ENCODE measurements around the gene CNKSR1. TPM values are rescaled to one million over a fixed set of nuclear protein-coding genes. Genes with fewer than 3 reads are reported as not detected.

CNKSR1 gene
- total and polyA plus RNA-seq, 2 of the 8 experiments (the other 6 are each of a cell fraction or from before 2014, with no cell fraction given): 13.9 to 14.5 TPM

GRCh38 chr1:26197813-26198212, 20.5 kb downstream of the CNKSR1 start:
- no peak overlapping the region for H2BK15ac ChIP-seq (ENCODE audit: low read length)
- H4K5ac ChIP-seq (ENCODE audit: insufficient read length, low read depth, low read length): no peak overlapping the region
- no peak overlapping the region for H3K4me3 ChIP-seq (ENCODE audit: extremely low read depth in 1 of 4, insufficient read depth in 2 of 4, low read depth in 3 of 4, low read length in 4 of 4)
- CTCF ChIA-PET (ENCODE audit: partially characterized antibody): interaction anchor here (1.1 to 3.1 kb wide), 3 partner anchors 7 to 37 kb away, joined by 5 to 23 read pairs (median 6); partner anchors contain the start of genes CATSPER4 and CEP85
- no peak overlapping the region for H3K18ac ChIP-seq (ENCODE audit: extremely low read depth, low read length)
- WGBS, 2 experiments (ENCODE audit: extremely low coverage in 1 of 2, insufficient coverage in 1 of 2, insufficient read length in 1 of 2, insufficient replicate concordance in 2 of 2, low coverage in 1 of 2, low lambda C conversion rate in 2 of 2, missing lambda C conversion rate in 1 of 2): 91% methylated on average over 11 of the region's 11 CpGs; no CpG with 5 or more reads in 1 of the 2 experiments
- no peaks in the 10 kb centered on the region for H3K9me3 ChIP-seq (ENCODE audit: insufficient read depth in 2 of 2, low read depth in 1 of 2, low read length in 1 of 2)
- FAIRE-seq (no peak), DNase-seq (ENCODE audit: low read depth in 1 of 2, low spot score in 2 of 2) (no peak)
- H2BK120ac ChIP-seq (replicated peaks; ENCODE audit: low read depth, low read length): no peak overlapping the region
- H3K9ac ChIP-seq (replicated peaks in 1 of 4; ENCODE audit: extremely low read depth in 1 of 4, low read depth in 3 of 4, low read length in 3 of 4): no peak overlapping the region
- H4K91ac ChIP-seq (replicated peaks; ENCODE audit: insufficient read length, low read length): no peak overlapping the region
- no peak overlapping the region for H2AFZ ChIP-seq (ENCODE audit: low read length)
- no peak overlapping the region for H2BK5ac ChIP-seq (ENCODE audit: low read depth, low read length)
- H3K79me1 ChIP-seq (ENCODE audit: low read depth, low read length): no peaks in the 10 kb centered on the region
- H3K23ac ChIP-seq (ENCODE audit: insufficient read length): no peak overlapping the region
- no peak overlapping the region for H3K27ac ChIP-seq (ENCODE audit: low read depth, low read length)
- POLR2A ChIA-PET (ENCODE audit: partially characterized antibody): interaction anchor here (0.6 to 2.4 kb wide), 2 partner anchors 8 to 115 kb away, joined by 3 to 9 read pairs; partner anchors contain the start of gene CATSPER4
- no peak overlapping the region for H3K4ac ChIP-seq (replicated peaks; ENCODE audit: insufficient read length, low read depth, low read length)
- no peaks in the 10 kb centered on the region; the same call in 1 of the 2 replicates for H3K23me2 ChIP-seq (ENCODE audit: low read depth, low read length)
- no peak overlapping the region for H3K4me2 ChIP-seq (ENCODE audit: insufficient read depth in 1 of 2, low read depth in 2 of 2, low read length in 2 of 2)
- no peak overlapping the region for H2BK12ac ChIP-seq (ENCODE audit: low read depth, low read length)
- no peaks in the 10 kb centered on the region for H3K36me3 ChIP-seq (ENCODE audit: control insufficient read depth in 2 of 4, insufficient read depth in 4 of 4, low read length in 3 of 4)
- peaks cover 0 to 12% (median 5%) of the 10 kb centered on the region in 4 experiments; a peak in 5 of 7 replicates for H3K4me1 ChIP-seq (replicated peaks in 1 of 4; ENCODE audit: control insufficient read depth in 3 of 4, insufficient read depth in 4 of 4, low read length in 3 of 4)
- TF ChIP-seq SAP30 (IDR thresholded peaks at IDR 0.05; ENCODE audit: insufficient read depth, insufficient replicate concordance, low read length): no peak
- TF ChIP-seq JUN (IDR thresholded peaks at IDR 0.05; ENCODE audit: low read depth, low read length): no peak
- TF ChIP-seq KDM5A (IDR thresholded peaks at IDR 0.05; ENCODE audit: low read length): no peak
- no peak for TF ChIP-seq RXRA (IDR thresholded peaks at IDR 0.05; ENCODE audit: insufficient read depth, low read depth, low read length)
- TF ChIP-seq ATF3 (IDR thresholded peaks at IDR 0.05; ENCODE audit: insufficient read depth, low read depth, low read length): no peak
- no peak for TF ChIP-seq TCF12 (IDR thresholded peaks at IDR 0.05; ENCODE audit: low read depth, low read length)
- TF ChIP-seq RAD21 (IDR thresholded peaks at IDR 0.05 in 1 of 2, conservative IDR thresholded peaks at IDR 0.05 in 1 of 2; ENCODE audit: low read depth in 2 of 2, low read length in 2 of 2): no peak
- no peak for TF ChIP-seq ASH2L (IDR thresholded peaks at IDR 0.05; ENCODE audit: low read length)
- TF ChIP-seq E2F6 (IDR thresholded peaks at IDR 0.05): no peak
- TF ChIP-seq POU5F1 (IDR thresholded peaks at IDR 0.05; ENCODE audit: low read depth, low read length): no peak
- TF ChIP-seq TBP (IDR thresholded peaks at IDR 0.05; ENCODE audit: low read depth, low read length): no peak
- TF ChIP-seq SP4 (IDR thresholded peaks at IDR 0.05; ENCODE audit: low read length): no peak
- no peaks in the 10 kb centered on the region for H3K79me2 ChIP-seq (ENCODE audit: control insufficient read depth in 1 of 2, insufficient read depth in 2 of 2, low read length in 2 of 2)
- H4K8ac ChIP-seq (ENCODE audit: extremely low read depth, insufficient read depth, low read length): no peak overlapping the region
- H3K14ac ChIP-seq (ENCODE audit: insufficient read length): no peak overlapping the region
- no peaks in the 10 kb centered on the region for H3K27me3 ChIP-seq (replicated peaks in 1 of 4; ENCODE audit: control insufficient read depth in 3 of 4, extremely low read depth in 1 of 4, insufficient read depth in 3 of 4, low read length in 3 of 4)
- no peak overlapping the region for H3K56ac ChIP-seq (replicated peaks; ENCODE audit: insufficient read length, low read depth, low read length)
- no peak overlapping the region for H2AK5ac ChIP-seq (ENCODE audit: low read depth, low read length)
- H2BK20ac ChIP-seq (ENCODE audit: low read length): no peak overlapping the region
- no peaks in the 10 kb centered on the region for H4K20me1 ChIP-seq (replicated peaks in 1 of 2; ENCODE audit: control insufficient read depth in 1 of 2, insufficient read depth in 2 of 2, low read length in 2 of 2)
